SK-N-SH (cell line): ENCODE data around the gene RBL2. TPM values are rescaled to one million over a fixed set of nuclear protein-coding genes. Genes with fewer than 3 reads are reported as not detected.
A peak's percentile ranks its signal among the peaks of the same experiment; 100 is the strongest.

Source experiments
- CTCF ChIA-PET: fragments of 300-600, 350-600 bp; formaldehyde crosslinking; extraction: SDS; loops from one replicate; lab custom pipeline; 2021; lab: Yijun Ruan, JAX
- POLR2A ChIA-PET: fragments of 350-600 bp; sonication (Branson Sonifier 250); formaldehyde crosslinking; extraction: SDS; loops from one replicate; lab custom pipeline; 2020; ENCODE audit warnings: antibody characterized with exemption, inconsistent platforms; lab: Yijun Ruan, JAX
- DNase-seq: peaks from one replicate; pipeline ENCODE4 v3.0.0; 2012
- H2AFZ ChIP-seq: fragments of 200-600 bp; sonication (generic); 2 replicates; pipeline ENCODE4 v1.8.1; 2016; ENCODE audit warnings: antibody characterized with exemption, mild to moderate bottlenecking, low read depth
- H3F3A ChIP-seq: fragments of 200-600 bp; sonication (generic); replicated peaks from 2 replicates; pipeline ENCODE3; 2016; ENCODE audit warnings: antibody characterized with exemption, mild to moderate bottlenecking; ENCODE audit not compliant: insufficient read depth
- H3K27ac ChIP-seq, 2 experiments: fragments of 200-500 bp in 1 of 2; fragments of 200-600 bp in 1 of 2; sonication (Bioruptor generic) in 1 of 2; sonication (generic), shearing (Covaris generic) in 1 of 2; 2 replicates each; pipeline versions ENCODE4 v1.5.1 to v1.6.1; 2014 to 2016; ENCODE audit warnings: low read depth in 2 of 2, inconsistent platforms in 1 of 2, low read length in 1 of 2, mild to moderate bottlenecking in 1 of 2, mixed read lengths in 1 of 2
- H3K27me3 ChIP-seq: fragments of 200-600 bp; sonication (generic), shearing (Covaris generic); 2 replicates; pipeline ENCODE4 v1.6.1; 2016; ENCODE audit warnings: mixed run types; ENCODE audit not compliant: insufficient read depth
- H3K36me3 ChIP-seq, 2 experiments: fragments of 200-500 bp in 1 of 2; fragments of 200-600 bp in 1 of 2; sonication (Bioruptor generic) in 1 of 2; sonication (generic) in 1 of 2; replicated peaks in 1 of 2; 2 replicates each; pipeline versions ENCODE3 to v1.5.1; 2014 to 2016; ENCODE audit warnings: low read length in 1 of 2, mild to moderate bottlenecking in 1 of 2; ENCODE audit not compliant: insufficient read depth in 2 of 2, control insufficient read depth in 1 of 2
- H3K4me1 ChIP-seq, 2 experiments: fragments of 200-500 bp in 1 of 2; fragments of 200-600 bp in 1 of 2; sonication (Bioruptor generic) in 1 of 2; sonication (generic), shearing (Covaris generic) in 1 of 2; 2 replicates each; pipeline versions ENCODE4 v1.5.1 to v1.6.1; 2014 to 2016; ENCODE audit warnings: low read depth in 1 of 2, low read length in 1 of 2, mixed run types in 1 of 2; ENCODE audit not compliant: insufficient read depth in 2 of 2, control insufficient read depth in 1 of 2
- H3K4me2 ChIP-seq: fragments of 200-600 bp; sonication (generic), shearing (Covaris generic); 2 replicates; pipeline ENCODE4 v1.6.1; 2017; ENCODE audit warnings: mixed run types
- H3K4me3 ChIP-seq, 2 experiments: fragments of 200-500 bp in 1 of 2; fragments of 200-600 bp in 1 of 2; sonication (Bioruptor generic) in 1 of 2; sonication (generic), shearing (Covaris generic) in 1 of 2; 2 replicates each; pipeline versions ENCODE4 v1.5.1 to v1.8.1; 2014 to 2016; ENCODE audit warnings: low read depth in 2 of 2, inconsistent platforms in 1 of 2, low read length in 1 of 2, mild to moderate bottlenecking in 1 of 2, mixed read lengths in 1 of 2, moderate library complexity in 1 of 2
- H3K79me2 ChIP-seq: fragments of 200-600 bp; sonication (generic); 2 replicates; pipeline ENCODE4 v1.8.1; 2017; ENCODE audit warnings: mild to moderate bottlenecking; ENCODE audit not compliant: insufficient read depth
- H3K9ac ChIP-seq: fragments of 200-600 bp; sonication (generic); 2 replicates; pipeline ENCODE4 v1.6.1; 2017; ENCODE audit warnings: mixed run types
- H3K9me2 ChIP-seq: fragments of 200-600 bp; sonication (generic); 2 replicates; pipeline ENCODE4 v1.6.1; 2017; ENCODE audit warnings: mixed run types
- H3K9me3 ChIP-seq: fragments of 200-600 bp; sonication (generic); 2 replicates; pipeline ENCODE4 v1.6.1; 2017; ENCODE audit warnings: mixed run types, mild to moderate bottlenecking, moderate library complexity
- H4K20me1 ChIP-seq: fragments of 200-600 bp; sonication (generic); 2 replicates; pipeline ENCODE4 v1.6.1; 2017; ENCODE audit warnings: mild to moderate bottlenecking, mixed run types; ENCODE audit not compliant: insufficient read depth
- ELF1 ChIP-seq: IDR thresholded peaks from 2 replicates; pipeline ENCODE4 v1.4.0; 2012
- EP300 ChIP-seq, 2 experiments: IDR thresholded peaks; 2 replicates each; pipeline versions ENCODE4 v1.4.0 to v1.6.1; 2012; ENCODE audit warnings: borderline replicate concordance in 1 of 2, low read depth in 1 of 2, low read length in 1 of 2
- FOSL2 ChIP-seq: IDR thresholded peaks from 2 replicates; pipeline ENCODE4 v1.4.0; 2012; ENCODE audit warnings: low read depth, mild to moderate bottlenecking, moderate library complexity, borderline replicate concordance
- FOXJ3 ChIP-seq: sonication (generic); formaldehyde crosslinking; IDR thresholded peaks from 2 replicates; pipeline ENCODE4 v1.5.1; 2020; ENCODE audit warnings: mild to moderate bottlenecking, missing genetic modification reagents
- GABPA ChIP-seq: IDR thresholded peaks from 2 replicates; pipeline ENCODE4 v1.4.0; 2012; ENCODE audit warnings: low read depth, mild to moderate bottlenecking
- GATA2 ChIP-seq: sonication (generic); formaldehyde crosslinking; IDR thresholded peaks from 2 replicates; pipeline ENCODE4 v1.5.0; 2020; ENCODE audit warnings: mild to moderate bottlenecking, missing genetic modification reagents
- IRF3 ChIP-seq: fragments of 150-350 bp; IDR thresholded peaks from 2 replicates; pipeline ENCODE4 v1.6.1; 2016; ENCODE audit warnings: mild to moderate bottlenecking, low read depth, low read length
- JUND ChIP-seq: IDR thresholded peaks from 2 replicates; pipeline ENCODE4 v1.4.0; 2012
- MAX ChIP-seq: IDR thresholded peaks from 2 replicates; pipeline ENCODE4 v1.4.0; 2012; ENCODE audit warnings: low read depth
- NFIC ChIP-seq: IDR thresholded peaks from 2 replicates; pipeline ENCODE4 v1.4.0; 2012; ENCODE audit warnings: borderline replicate concordance
- RAD21 ChIP-seq: IDR thresholded peaks from 2 replicates; pipeline ENCODE4 v1.6.1; 2012; ENCODE audit warnings: mild to moderate bottlenecking, low read length
- RCOR1 ChIP-seq: fragments of 150-350 bp; IDR thresholded peaks from 2 replicates; pipeline ENCODE4 v1.6.1; 2017; ENCODE audit warnings: antibody characterized with exemption, low read length
- RXRA ChIP-seq: IDR thresholded peaks from 2 replicates; pipeline ENCODE4 v1.4.0; 2012; ENCODE audit warnings: low read depth, mild to moderate bottlenecking, borderline replicate concordance
- SIN3A ChIP-seq: IDR thresholded peaks from 2 replicates; pipeline ENCODE4 v1.6.1; 2012; ENCODE audit warnings: low read depth, mild to moderate bottlenecking, low read length, moderate library complexity, borderline replicate concordance
- SMC3 ChIP-seq: IDR thresholded peaks from 2 replicates; pipeline ENCODE4 v1.6.1; 2012; ENCODE audit warnings: low read depth, low read length, improper control_type of control experiment
- TEAD4 ChIP-seq: IDR thresholded peaks from 2 replicates; pipeline ENCODE4 v1.4.0; 2012; ENCODE audit warnings: mild to moderate bottlenecking, borderline replicate concordance; ENCODE audit not compliant: insufficient read depth
- YY1 ChIP-seq: IDR thresholded peaks from 2 replicates; pipeline ENCODE4 v1.4.0; 2012; ENCODE audit warnings: low read depth, mild to moderate bottlenecking
- WGBS: methylation state at CpG from one replicate; pipeline ENCODE4 v1.1.6; 2017; ENCODE audit warnings: low lambda C conversion rate; 5-methylcytosine and 5-hydroxymethylcytosine counted together
- polyA plus RNA-seq, 3 experiments: library from polyadenylated mRNA; depleted of rRNA; stranded (reverse); fragments of >200 nt; gene quantifications; 2 replicates each; pipeline ENCODE4 v1.2.3, GENCODE V29; 2012
- TF ChIP-seq, protein P1 (sequence below): IDR thresholded peaks from 2 replicates; pipeline ENCODE4 v1.6.1; 2012; ENCODE audit warnings: mild to moderate bottlenecking, low read depth, low read length, moderate library complexity
- TF ChIP-seq, protein P2 (sequence below): IDR thresholded peaks from 2 replicates; pipeline ENCODE4; 2012
- TF ChIP-seq, protein P3 (sequence below): fragments of 200-600 bp; sonication (generic); IDR thresholded peaks from 2 replicates; pipeline ENCODE4 v1.6.1; 2017; ENCODE audit warnings: antibody characterized with exemption, mild to moderate bottlenecking, moderate library complexity

The RBL2 gene, protein sequence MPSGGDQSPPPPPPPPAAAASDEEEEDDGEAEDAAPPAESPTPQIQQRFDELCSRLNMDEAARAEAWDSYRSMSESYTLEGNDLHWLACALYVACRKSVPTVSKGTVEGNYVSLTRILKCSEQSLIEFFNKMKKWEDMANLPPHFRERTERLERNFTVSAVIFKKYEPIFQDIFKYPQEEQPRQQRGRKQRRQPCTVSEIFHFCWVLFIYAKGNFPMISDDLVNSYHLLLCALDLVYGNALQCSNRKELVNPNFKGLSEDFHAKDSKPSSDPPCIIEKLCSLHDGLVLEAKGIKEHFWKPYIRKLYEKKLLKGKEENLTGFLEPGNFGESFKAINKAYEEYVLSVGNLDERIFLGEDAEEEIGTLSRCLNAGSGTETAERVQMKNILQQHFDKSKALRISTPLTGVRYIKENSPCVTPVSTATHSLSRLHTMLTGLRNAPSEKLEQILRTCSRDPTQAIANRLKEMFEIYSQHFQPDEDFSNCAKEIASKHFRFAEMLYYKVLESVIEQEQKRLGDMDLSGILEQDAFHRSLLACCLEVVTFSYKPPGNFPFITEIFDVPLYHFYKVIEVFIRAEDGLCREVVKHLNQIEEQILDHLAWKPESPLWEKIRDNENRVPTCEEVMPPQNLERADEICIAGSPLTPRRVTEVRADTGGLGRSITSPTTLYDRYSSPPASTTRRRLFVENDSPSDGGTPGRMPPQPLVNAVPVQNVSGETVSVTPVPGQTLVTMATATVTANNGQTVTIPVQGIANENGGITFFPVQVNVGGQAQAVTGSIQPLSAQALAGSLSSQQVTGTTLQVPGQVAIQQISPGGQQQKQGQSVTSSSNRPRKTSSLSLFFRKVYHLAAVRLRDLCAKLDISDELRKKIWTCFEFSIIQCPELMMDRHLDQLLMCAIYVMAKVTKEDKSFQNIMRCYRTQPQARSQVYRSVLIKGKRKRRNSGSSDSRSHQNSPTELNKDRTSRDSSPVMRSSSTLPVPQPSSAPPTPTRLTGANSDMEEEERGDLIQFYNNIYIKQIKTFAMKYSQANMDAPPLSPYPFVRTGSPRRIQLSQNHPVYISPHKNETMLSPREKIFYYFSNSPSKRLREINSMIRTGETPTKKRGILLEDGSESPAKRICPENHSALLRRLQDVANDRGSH
- 28.0 and 42.8 TPM in 2 replicates for polyA plus RNA-seq (2012; rRNA removed)
- polyA plus RNA-seq (2012; cell fraction: cytosol; rRNA removed) = 24.6 and 26.8 TPM in 2 replicates
- polyA plus RNA-seq (2012; cell fraction: nucleus; rRNA removed) = 86.6 and 127 TPM in 2 replicates

DNA sequence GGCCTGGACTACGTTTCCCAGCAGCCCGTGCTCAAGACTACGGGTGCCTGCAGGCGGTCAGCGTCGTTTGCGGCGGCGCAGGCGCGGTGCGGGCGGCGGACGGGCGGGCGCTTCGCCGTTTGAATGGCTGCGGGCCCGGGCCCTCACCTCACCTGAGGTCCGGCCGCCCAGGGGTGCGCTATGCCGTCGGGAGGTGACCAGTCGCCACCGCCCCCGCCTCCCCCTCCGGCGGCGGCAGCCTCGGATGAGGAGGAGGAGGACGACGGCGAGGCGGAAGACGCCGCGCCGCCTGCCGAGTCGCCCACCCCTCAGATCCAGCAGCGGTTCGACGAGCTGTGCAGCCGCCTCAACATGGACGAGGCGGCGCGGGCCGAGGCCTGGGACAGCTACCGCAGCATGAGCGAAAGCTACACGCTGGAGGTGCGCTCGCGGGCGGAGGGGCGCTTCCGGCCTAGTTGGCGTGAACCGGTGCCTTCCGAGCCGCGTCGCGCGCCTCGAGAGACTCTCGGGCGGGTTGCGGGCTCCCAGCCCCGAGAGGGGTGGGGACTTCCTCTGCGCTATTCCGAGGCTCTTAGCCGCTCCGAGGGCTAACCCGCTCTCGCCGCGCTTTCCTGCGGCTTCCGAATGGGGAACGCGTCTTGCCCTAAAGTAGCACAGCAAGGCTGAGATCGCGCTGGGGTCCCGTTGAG is at the start of gene RBL2:
TSS of gene RBL2 (plus strand) at position 95 of the 689 bp plus-strand sequence. CDS start at position 181, 86 bp downstream.
- Histone ChIP-seq H3K9ac (peak within 1 kb of the TSS; percentile 87), H3K4me1 (peaks cover 9% of the 10 kb centered on the region in 2 experiments; a peak in 3 of 4 replicates), H3K36me3 (peaks cover 0 to 4% of the 10 kb centered on the region in 2 experiments), H4K20me1 (no peaks in the 10 kb centered on the region), H3K4me3 (peak within 1 kb of the TSS; percentile 87 to 88), H3K27me3 (no peaks in the 10 kb centered on the region), H3K9me3 (no peaks in the 10 kb centered on the region), H2AFZ (peak within 1 kb of the TSS; percentile 97), H3K27ac (peak within 1 kb of the TSS; percentile 67 to 73), H3K79me2 (peaks cover 51% of the 10 kb centered on the region), H3K9me2 (no peaks in the 10 kb centered on the region), H3K4me2 (peak within 1 kb of the TSS; percentile 92), H3F3A (peaks cover 3% of the 10 kb centered on the region)
- WGBS = under 1% methylated on average over 23 of the region's 89 CpGs
- CTCF ChIA-PET = interaction anchor here (1.5 kb wide), 1 partner anchor 75 kb away, joined by 3 read pairs; no protein-coding TSS in a partner anchor
- DNase-seq = peak; percentile 91
- POLR2A ChIA-PET = interaction anchor here (3.4 kb wide), 1 partner anchor 69 kb away, joined by 18 read pairs; the partner anchor contains the start of gene AKTIP
- TF ChIP-seq EP300 (IDR thresholded peaks at IDR 0.05; ENCODE audit: borderline replicate concordance in 1 of 2, low read depth in 1 of 2, low read length in 1 of 2) (no peak; a peak in 1 of 4 replicates), RAD21 (no peak), RCOR1 (no peak), RXRA (no peak), FOSL2 (no peak), IRF3 (no peak), FOXJ3 (no peak), NFIC (no peak), TEAD4 (no peak), ELF1 (peak; percentile 82), YY1 (peak; percentile 49; the same call in 1 of the 2 replicates), GATA2 (no peak), SIN3A (peak; percentile 44; the same call in 1 of the 2 replicates), SMC3 (no peak), GABPA (peak; percentile 16; the same call in 1 of the 2 replicates), JUND (no peak), MAX (no peak)
- TF ChIP-seq, protein P1, sequence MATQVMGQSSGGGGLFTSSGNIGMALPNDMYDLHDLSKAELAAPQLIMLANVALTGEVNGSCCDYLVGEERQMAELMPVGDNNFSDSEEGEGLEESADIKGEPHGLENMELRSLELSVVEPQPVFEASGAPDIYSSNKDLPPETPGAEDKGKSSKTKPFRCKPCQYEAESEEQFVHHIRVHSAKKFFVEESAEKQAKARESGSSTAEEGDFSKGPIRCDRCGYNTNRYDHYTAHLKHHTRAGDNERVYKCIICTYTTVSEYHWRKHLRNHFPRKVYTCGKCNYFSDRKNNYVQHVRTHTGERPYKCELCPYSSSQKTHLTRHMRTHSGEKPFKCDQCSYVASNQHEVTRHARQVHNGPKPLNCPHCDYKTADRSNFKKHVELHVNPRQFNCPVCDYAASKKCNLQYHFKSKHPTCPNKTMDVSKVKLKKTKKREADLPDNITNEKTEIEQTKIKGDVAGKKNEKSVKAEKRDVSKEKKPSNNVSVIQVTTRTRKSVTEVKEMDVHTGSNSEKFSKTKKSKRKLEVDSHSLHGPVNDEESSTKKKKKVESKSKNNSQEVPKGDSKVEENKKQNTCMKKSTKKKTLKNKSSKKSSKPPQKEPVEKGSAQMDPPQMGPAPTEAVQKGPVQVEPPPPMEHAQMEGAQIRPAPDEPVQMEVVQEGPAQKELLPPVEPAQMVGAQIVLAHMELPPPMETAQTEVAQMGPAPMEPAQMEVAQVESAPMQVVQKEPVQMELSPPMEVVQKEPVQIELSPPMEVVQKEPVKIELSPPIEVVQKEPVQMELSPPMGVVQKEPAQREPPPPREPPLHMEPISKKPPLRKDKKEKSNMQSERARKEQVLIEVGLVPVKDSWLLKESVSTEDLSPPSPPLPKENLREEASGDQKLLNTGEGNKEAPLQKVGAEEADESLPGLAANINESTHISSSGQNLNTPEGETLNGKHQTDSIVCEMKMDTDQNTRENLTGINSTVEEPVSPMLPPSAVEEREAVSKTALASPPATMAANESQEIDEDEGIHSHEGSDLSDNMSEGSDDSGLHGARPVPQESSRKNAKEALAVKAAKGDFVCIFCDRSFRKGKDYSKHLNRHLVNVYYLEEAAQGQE = no peak
- TF ChIP-seq, protein P2, sequence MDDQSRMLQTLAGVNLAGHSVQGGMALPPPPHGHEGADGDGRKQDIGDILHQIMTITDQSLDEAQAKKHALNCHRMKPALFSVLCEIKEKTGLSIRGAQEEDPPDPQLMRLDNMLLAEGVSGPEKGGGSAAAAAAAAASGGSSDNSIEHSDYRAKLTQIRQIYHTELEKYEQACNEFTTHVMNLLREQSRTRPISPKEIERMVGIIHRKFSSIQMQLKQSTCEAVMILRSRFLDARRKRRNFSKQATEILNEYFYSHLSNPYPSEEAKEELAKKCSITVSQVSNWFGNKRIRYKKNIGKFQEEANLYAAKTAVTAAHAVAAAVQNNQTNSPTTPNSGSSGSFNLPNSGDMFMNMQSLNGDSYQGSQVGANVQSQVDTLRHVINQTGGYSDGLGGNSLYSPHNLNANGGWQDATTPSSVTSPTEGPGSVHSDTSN = no peak
- TF ChIP-seq, protein P3, sequence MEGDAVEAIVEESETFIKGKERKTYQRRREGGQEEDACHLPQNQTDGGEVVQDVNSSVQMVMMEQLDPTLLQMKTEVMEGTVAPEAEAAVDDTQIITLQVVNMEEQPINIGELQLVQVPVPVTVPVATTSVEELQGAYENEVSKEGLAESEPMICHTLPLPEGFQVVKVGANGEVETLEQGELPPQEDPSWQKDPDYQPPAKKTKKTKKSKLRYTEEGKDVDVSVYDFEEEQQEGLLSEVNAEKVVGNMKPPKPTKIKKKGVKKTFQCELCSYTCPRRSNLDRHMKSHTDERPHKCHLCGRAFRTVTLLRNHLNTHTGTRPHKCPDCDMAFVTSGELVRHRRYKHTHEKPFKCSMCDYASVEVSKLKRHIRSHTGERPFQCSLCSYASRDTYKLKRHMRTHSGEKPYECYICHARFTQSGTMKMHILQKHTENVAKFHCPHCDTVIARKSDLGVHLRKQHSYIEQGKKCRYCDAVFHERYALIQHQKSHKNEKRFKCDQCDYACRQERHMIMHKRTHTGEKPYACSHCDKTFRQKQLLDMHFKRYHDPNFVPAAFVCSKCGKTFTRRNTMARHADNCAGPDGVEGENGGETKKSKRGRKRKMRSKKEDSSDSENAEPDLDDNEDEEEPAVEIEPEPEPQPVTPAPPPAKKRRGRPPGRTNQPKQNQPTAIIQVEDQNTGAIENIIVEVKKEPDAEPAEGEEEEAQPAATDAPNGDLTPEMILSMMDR = no peak
